Fibroblast of mammary gland (primary cell): ENCODE measurements around the gene MEDAG.

ENCODE experiments used
- DNase-seq: peaks from one replicate; pipeline ENCODE4 v3.0.0-alpha.2; 2010; ENCODE audit warnings: low read depth
- H3K4me3 ChIP-seq: 2 replicates; pipeline ENCODE4 v1.5.1; 2011; ENCODE audit warnings: low read depth, mild to moderate bottlenecking, low read length, moderate library complexity; ENCODE audit not compliant: control insufficient read depth
- CTCF ChIP-seq: conservative IDR thresholded peaks from 2 replicates; pipeline ENCODE4 v1.5.1; 2011; ENCODE audit warnings: low read depth, low read length, inconsistent platforms; ENCODE audit not compliant: control insufficient read depth, insufficient read depth

Gene MEDAG

GRCh38 chr13:30963791-30964190 is 57.7 kb downstream of the MEDAG start:
- H3K4me3 ChIP-seq, result no peak overlapping the region
- DNase-seq, result peak; percentile 40
- TF ChIP-seq CTCF, result no peak

GRCh38 chr13:30965380-30965779 is 59.3 kb downstream of the MEDAG start:
- DNase-seq, result no peak
- TF ChIP-seq CTCF, result no peak
- H3K4me3 ChIP-seq, result no peak overlapping the region

GRCh38 chr13:30966101-30966500 is 60.0 kb downstream of the MEDAG start:
- no peak overlapping the region for H3K4me3 ChIP-seq
- no peak for DNase-seq
- no peak for TF ChIP-seq CTCF

- TF ChIP-seq CTCF, result no peak
These were observed 62.8 kb downstream of the MEDAG start for GRCh38 chr13:30968846-30969245.

GRCh38 chr13:30971575-30971974 is 65.5 kb downstream of the MEDAG start:
- no peak for TF ChIP-seq CTCF
- H3K4me3 ChIP-seq, result no peak overlapping the region
- peak; percentile 55 for DNase-seq

More at GRCh38 chr13:30968846-30969245, 62.8 kb downstream of the MEDAG start:
- DNase-seq, result peak; percentile 37
- H3K4me3 ChIP-seq, result no peak overlapping the region

- TF ChIP-seq CTCF, result no peak
- DNase-seq, result no peak
- H3K4me3 ChIP-seq, result no peak overlapping the region
These were observed 66.9 kb downstream of the MEDAG start for GRCh38 chr13:30972888-30973377.

- no peak overlapping the region for H3K4me3 ChIP-seq
- no peak for DNase-seq
- no peak for TF ChIP-seq CTCF
These were observed 68.3 kb downstream of the MEDAG start for GRCh38 chr13:30974350-30974749.
